Uterus (tissue), 2 donors: Measurements from ENCODE around the gene HOXC12.

ENCODE experiments used
- CTCF ChIP-seq, 4 experiments: fragments of 200-600 bp in 2 of 4; fragments of 450-650 bp in 2 of 4; sonication (generic) in 2 of 4; IDR thresholded peaks; one replicate each; pipeline ENCODE4 v1.5.1; 2016 to 2019; ENCODE audit warnings: antibody characterized with exemption in 4 of 4, mild to moderate bottlenecking in 2 of 4, moderate library complexity in 1 of 4
- POLR2A ChIP-seq, 2 donors: fragments of 450-650 bp; IDR thresholded peaks; one replicate each; pipeline ENCODE4 v1.6.1; 2016; ENCODE audit warnings: antibody characterized with exemption in 2 of 2, mild to moderate bottlenecking in 1 of 2, moderate library complexity in 1 of 2

GRCh38 chr12:54004841-54005530 lies 50.3 kb downstream of the HOXC12 start:
- TF ChIP-seq POLR2A (IDR thresholded peaks at IDR 0.05) = no peak
- no peak for TF ChIP-seq CTCF (IDR thresholded peaks at IDR 0.05)
